Bladder microvascular endothelial cell (primary cell): Measurements from ENCODE around the gene ACER1. TPM values are rescaled to one million over a fixed set of nuclear protein-coding genes. Genes with fewer than 3 reads are reported as not detected.

Experiments used
- total RNA-seq: library from RNA; depleted of rRNA; stranded (reverse); fragments of >200 nt; gene quantifications from 2 replicates; pipeline ENCODE4 v1.2.3, GENCODE V29; 2014

The ACER1 gene, protein sequence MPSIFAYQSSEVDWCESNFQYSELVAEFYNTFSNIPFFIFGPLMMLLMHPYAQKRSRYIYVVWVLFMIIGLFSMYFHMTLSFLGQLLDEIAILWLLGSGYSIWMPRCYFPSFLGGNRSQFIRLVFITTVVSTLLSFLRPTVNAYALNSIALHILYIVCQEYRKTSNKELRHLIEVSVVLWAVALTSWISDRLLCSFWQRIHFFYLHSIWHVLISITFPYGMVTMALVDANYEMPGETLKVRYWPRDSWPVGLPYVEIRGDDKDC
- not detected in 2 replicates for total RNA-seq

GRCh38 chr19:6333439-6333838 is at the start of gene ACER1:
Gene ACER1, minus strand, starts transcription at chr19:6333612. Its CDS starts 61 bp downstream, at chr19:6333551.

DNA sequence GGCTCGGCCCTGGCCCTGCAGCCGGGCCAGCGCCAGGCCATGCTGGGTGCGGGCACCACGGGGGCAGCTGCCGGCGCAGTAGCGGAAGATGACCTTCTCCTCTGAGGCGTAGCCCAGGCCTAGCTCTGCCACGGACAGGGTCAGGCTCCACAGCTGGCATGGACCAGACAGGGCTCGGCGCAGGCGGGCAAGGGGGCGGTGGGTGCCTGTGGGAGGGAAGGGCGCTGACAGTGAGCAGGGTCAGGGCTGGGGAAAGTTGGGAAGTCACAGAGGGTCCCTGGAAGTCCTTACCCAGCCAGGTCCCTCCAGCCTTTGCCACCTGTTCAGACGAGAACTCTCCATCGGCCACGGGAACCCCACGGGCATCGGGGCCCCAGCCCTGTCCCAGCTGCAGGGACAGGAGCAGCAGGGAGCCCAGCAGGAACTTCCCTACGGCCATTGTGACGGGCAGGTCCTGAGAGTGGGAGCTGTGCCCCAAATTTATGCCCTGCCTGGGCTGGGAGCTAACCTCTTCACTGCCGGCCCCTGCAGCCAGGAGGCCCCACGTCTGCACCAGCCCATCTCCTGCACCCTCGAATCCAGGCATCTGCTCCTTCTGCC is 42.1 kb upstream of the ACER1 start, which contains the start of gene PSPN:
Gene PSPN, minus strand, starts transcription at position 523 of the 600 bp plus-strand sequence. Its CDS starts 84 bp downstream, at position 439.

GRCh38 chr19:6372594-6373095 is 39.2 kb upstream of the ACER1 start, which contains the start of gene ALKBH7:
Gene ALKBH7, plus strand, starts transcription at chr19:6372794. Its CDS starts 27 bp downstream, at chr19:6372821.

DNA sequence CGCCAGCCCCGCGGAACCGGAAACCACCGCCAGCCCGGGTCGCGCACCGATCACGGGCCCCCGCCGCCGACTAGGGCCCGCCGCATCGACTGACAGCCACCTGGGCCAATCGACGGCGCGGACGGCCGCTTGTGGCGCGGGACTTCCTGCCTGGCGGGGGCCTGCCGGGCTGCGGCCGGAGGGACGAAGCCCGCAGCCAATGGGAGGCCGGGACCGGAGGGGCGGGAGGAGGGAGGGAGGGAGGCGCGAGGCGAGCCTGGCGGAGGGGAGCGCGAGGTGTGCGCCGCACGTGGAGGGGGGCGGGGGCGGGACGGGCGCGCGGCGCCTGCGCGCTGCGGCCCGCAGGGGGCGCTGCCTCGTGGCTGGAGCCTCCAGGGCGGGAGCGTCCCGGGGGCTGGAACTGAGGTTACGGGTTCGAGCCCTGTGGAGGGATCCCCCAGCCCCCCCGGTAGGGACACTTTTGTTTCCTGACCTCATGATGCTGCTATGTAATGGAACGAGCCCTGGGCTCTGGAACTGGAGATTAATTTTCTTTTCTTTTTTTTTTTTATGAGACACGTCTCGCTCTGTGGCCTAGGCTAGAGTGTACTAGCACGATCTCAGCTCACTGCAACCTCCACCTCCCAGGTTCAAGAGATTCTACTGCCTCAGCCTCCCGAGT is 53.4 kb downstream of the ACER1 start, which contains the start of gene MLLT1:
Gene MLLT1, minus strand, starts transcription at position 45 of the 661 bp plus-strand sequence. CDS start 191 bp downstream, outside the sequence.

Other genes with a start within 250 kb of the ACER1 start
- 1.3 and 6.5 TPM in 2 replicates for gene RFX2, start 223.1 kb downstream of the ACER1 start, total RNA-seq
- not detected in 2 replicates for gene ACSBG2, start 197.9 kb downstream of the ACER1 start, total RNA-seq
- 3.1 and 8.0 TPM in 2 replicates for gene MLLT1, start 53.6 kb downstream of the ACER1 start, total RNA-seq
- 45.1 and 47.4 TPM in 2 replicates for gene CLPP, start 27.9 kb upstream of the ACER1 start, total RNA-seq
- 15.6 and 27.5 TPM in 2 replicates for gene ALKBH7, start 39.2 kb upstream of the ACER1 start, total RNA-seq
- gene PSPN, start 42.3 kb upstream of the ACER1 start, total RNA-seq, result 0.65 and 1.3 TPM in 2 replicates
- gene GTF2F1, start 59.6 kb upstream of the ACER1 start, total RNA-seq, result 38.4 and 51.5 TPM in 2 replicates
- gene KHSRP, start 91.2 kb upstream of the ACER1 start, total RNA-seq, result 102 and 214 TPM in 2 replicates
- gene SLC25A41, start 100.2 kb upstream of the ACER1 start, total RNA-seq, result 0.06 TPM in 1 of 2 replicates, not detected in the other
- 8.9 and 25.6 TPM in 2 replicates for gene SLC25A23, start 126.2 kb upstream of the ACER1 start, total RNA-seq
- gene CRB3, start 130.7 kb upstream of the ACER1 start, total RNA-seq, result not detected in 2 replicates
- gene DENND1C, start 148.2 kb upstream of the ACER1 start, total RNA-seq, result not detected in 2 replicates
- gene TUBB4A, start 168.7 kb upstream of the ACER1 start, total RNA-seq, result not detected in 2 replicates
- gene TNFSF9, start 197.4 kb upstream of the ACER1 start, total RNA-seq, result 0.32 and 0.69 TPM in 2 replicates